Calu3 (cell line): ENCODE results near the gene SLC39A2. TPM values are rescaled to one million over a fixed set of nuclear protein-coding genes. Genes with fewer than 3 reads are reported as not detected.
A peak's percentile ranks its signal among the peaks of the same experiment; 100 is the strongest.
"Not testable (repeated sequence)": the region's sequence is repeated elsewhere in the genome, so short reads cannot be mapped to it uniquely, and the experiment has no call there.

Experiments
- BruUV-seq: library from RNA; stranded (reverse); fragments of 400-500 nt; replicated peaks from 2 replicates; lab custom pipeline; 2021; lab: Mats Ljungman, UMichigan
- CTCF ChIA-PET: fragments of 300-600 bp; sonication (Branson Sonifier 250); formaldehyde crosslinking; loops from one replicate; lab custom pipeline; 2022; ENCODE audit warnings: antibody characterized with exemption; lab: Charles Lee
- DNase-seq: peaks from one replicate; pipeline ENCODE4 v3.0.0; 2022
- H3K27ac Mint-ChIP-seq: one replicate; pipeline ENCODE4 v1.8.0; 2022; ENCODE audit warnings: mixed read lengths; ENCODE audit not compliant: unreplicated experiment
- H3K27me3 Mint-ChIP-seq: one replicate; pipeline ENCODE4 v1.8.0; 2022; ENCODE audit warnings: mixed read lengths; ENCODE audit not compliant: unreplicated experiment
- H3K36me3 Mint-ChIP-seq: one replicate; pipeline ENCODE4 v1.8.0; 2022; ENCODE audit warnings: mild to moderate bottlenecking, moderate library complexity, mixed read lengths; ENCODE audit not compliant: insufficient read depth, unreplicated experiment
- H3K4me1 Mint-ChIP-seq: one replicate; pipeline ENCODE4 v1.8.0; 2022; ENCODE audit warnings: mild to moderate bottlenecking, low read depth, mixed read lengths; ENCODE audit not compliant: unreplicated experiment
- H3K4me3 Mint-ChIP-seq: one replicate; pipeline ENCODE4 v1.8.0; 2022; ENCODE audit warnings: mild to moderate bottlenecking, low read depth, moderate library complexity, mixed read lengths; ENCODE audit not compliant: unreplicated experiment
- H3K9me3 Mint-ChIP-seq: one replicate; pipeline ENCODE4 v1.8.0; 2022; ENCODE audit warnings: low read depth, mixed read lengths; ENCODE audit not compliant: unreplicated experiment
- CTCF ChIP-seq: fragments of 200-600 bp; IDR thresholded peaks from one replicate; pipeline ENCODE4 v1.8.0; 2022; ENCODE audit warnings: antibody characterized with exemption; ENCODE audit not compliant: unreplicated experiment
- intact Hi-C: fragments of 100-400 bp; cut with micrococcal nuclease; formaldehyde crosslinking; loops from one replicate; pipeline ENCODE4 v1.10.0; 2022; ENCODE audit not compliant: unreplicated experiment
- total RNA-seq: library from RNA; stranded (reverse); gene quantifications from 2 replicates; pipeline ENCODE4 v1.2.3, GENCODE V29; 2022

Gene SLC39A2
- total RNA-seq, 1 experiment from 2014 or later = not detected

GRCh38 chr14:21003788-21004346 is 4.8 kb downstream of the SLC39A2 start:
- BruUV-seq = no TSS peak
- no peak for DNase-seq
- no peaks in the 10 kb centered on the region for H3K27me3 Mint-ChIP-seq
- CTCF ChIA-PET = interaction anchor here (2.5 kb wide), 1 partner anchor 11 kb away, joined by 11 read pairs; no protein-coding TSS in a partner anchor
- no peak overlapping the region for H3K4me3 Mint-ChIP-seq
- H3K36me3 Mint-ChIP-seq = no peaks in the 10 kb centered on the region
- TF ChIP-seq CTCF = no peak
- H3K9me3 Mint-ChIP-seq = no peaks in the 10 kb centered on the region
- peaks cover 4% of the 10 kb centered on the region for H3K4me1 Mint-ChIP-seq
- H3K27ac Mint-ChIP-seq = no peak overlapping the region
- intact Hi-C loops = no loop called here

GRCh38 chr14:21009721-21010120 is 10.6 kb downstream of the SLC39A2 start:
- H3K4me3 Mint-ChIP-seq, intact Hi-C loops, DNase-seq, H3K27ac Mint-ChIP-seq, H3K9me3 Mint-ChIP-seq, H3K4me1 Mint-ChIP-seq, BruUV-seq, H3K36me3 Mint-ChIP-seq: not testable (repeated sequence)
- H3K27me3 Mint-ChIP-seq = peaks cover 38% of the 10 kb centered on the region
- CTCF ChIA-PET = interaction anchor here (1.4 kb wide), 1 partner anchor 31 kb away, joined by 4 read pairs; no protein-coding TSS in a partner anchor

GRCh38 chr14:21011136-21011535 is 12.0 kb downstream of the SLC39A2 start:
- H3K4me1 Mint-ChIP-seq = no peaks in the 10 kb centered on the region
- H3K27me3 Mint-ChIP-seq = peaks cover 38% of the 10 kb centered on the region
- DNase-seq = no peak
- TF ChIP-seq CTCF = no peak
- H3K36me3 Mint-ChIP-seq = no peaks in the 10 kb centered on the region
- intact Hi-C loops = no loop called here
- CTCF ChIA-PET = interaction anchor here (1.4 kb wide), 1 partner anchor 30 kb away, joined by 4 read pairs; no protein-coding TSS in a partner anchor
- H3K27ac Mint-ChIP-seq = no peak overlapping the region
- no peak overlapping the region for H3K4me3 Mint-ChIP-seq
- no peaks in the 10 kb centered on the region for H3K9me3 Mint-ChIP-seq
- BruUV-seq = no TSS peak

- BruUV-seq = no TSS peak
- H3K36me3 Mint-ChIP-seq = no peaks in the 10 kb centered on the region
- peak; percentile 73 for TF ChIP-seq CTCF
- H3K27ac Mint-ChIP-seq = no peak overlapping the region
- H3K4me3 Mint-ChIP-seq = no peak overlapping the region
- no peaks in the 10 kb centered on the region for H3K9me3 Mint-ChIP-seq
- H3K4me1 Mint-ChIP-seq = no peaks in the 10 kb centered on the region
- intact Hi-C loops = loop anchor here (1.0 to 2.0 kb wide), 3 partner anchors 26 to 90 kb away; no protein-coding TSS in a partner anchor
- H3K27me3 Mint-ChIP-seq = peaks cover 38% of the 10 kb centered on the region
- CTCF ChIA-PET = interaction anchor here (0.5 to 2.8 kb wide), 27 partner anchors 9 to 157 kb away, joined by 3 to 93 read pairs (median 6); partner anchors contain the start of genes ARHGEF40, RNASE13, RNASE7 and SLC39A2
- DNase-seq = peak; percentile 85
These were observed 15.7 kb downstream of the SLC39A2 start for GRCh38 chr14:21014761-21015190.

- CTCF ChIA-PET = interaction anchor here (0.7 to 2.8 kb wide), 26 partner anchors 9 to 158 kb away, joined by 3 to 93 read pairs (median 7); partner anchors contain the start of genes ARHGEF40, RNASE13, RNASE7 and SLC39A2
- BruUV-seq = no TSS peak
- Mint-ChIP-seq H3K4me3 (no peak overlapping the region), H3K4me1 (no peaks in the 10 kb centered on the region), H3K27ac (no peak overlapping the region), H3K27me3 (peaks cover 38% of the 10 kb centered on the region), H3K36me3 (no peaks in the 10 kb centered on the region), H3K9me3 (no peaks in the 10 kb centered on the region)
- DNase-seq = no peak
- intact Hi-C loops = loop anchor here (2.0 kb wide), 1 partner anchor 81 kb away; no protein-coding TSS in a partner anchor
- TF ChIP-seq CTCF = no peak
These were observed 16.2 kb downstream of the SLC39A2 start for GRCh38 chr14:21015312-21015711.
